NCI-H82 (cell line): ENCODE results near the gene CCDC9B.
A peak's percentile ranks its signal among the peaks of the same experiment; 100 is the strongest.

Source experiments
- DNase-seq: peaks from one replicate; lab custom pipeline; 2025; lab: John Stamatoyannopoulos, UW

CCDC9B gene

DNA sequence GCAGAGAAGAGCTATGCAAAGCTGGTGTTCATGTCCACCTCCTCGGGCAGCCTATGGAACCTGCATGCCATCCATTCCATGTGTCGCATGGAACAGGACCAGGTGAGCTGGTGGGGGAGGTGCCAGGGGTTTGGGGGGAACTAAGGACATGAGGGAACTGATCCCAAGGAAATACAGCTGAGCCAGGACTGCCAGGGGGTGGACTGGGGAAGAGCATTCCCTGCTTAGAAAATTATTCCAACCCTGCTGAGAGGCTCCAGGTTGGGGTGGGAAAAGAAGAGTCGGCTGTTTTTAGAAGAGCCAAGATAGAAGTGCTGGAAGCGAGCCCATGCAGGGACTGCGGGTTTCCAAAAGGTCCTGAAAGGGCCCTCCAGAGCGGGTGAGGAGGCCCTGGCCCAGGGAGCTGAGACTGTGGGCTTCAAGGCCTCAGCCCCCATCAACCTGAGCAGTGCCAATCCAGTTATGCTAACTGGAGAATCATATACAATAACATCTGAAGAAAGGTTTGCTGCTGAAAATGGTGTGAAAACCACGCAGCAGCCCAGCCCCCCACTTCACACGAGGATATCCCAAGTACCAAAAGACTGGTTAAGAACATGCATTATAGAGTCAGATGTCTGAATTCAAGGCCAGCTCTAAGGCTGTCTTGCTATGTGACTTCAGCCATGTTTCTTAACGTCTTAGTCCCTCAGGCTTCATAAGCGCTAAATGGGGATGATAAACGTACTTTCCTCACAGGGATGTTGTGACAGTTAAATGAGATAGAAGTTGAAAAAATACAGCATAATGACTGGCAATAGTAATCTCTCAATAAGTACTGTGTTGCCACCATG is 25.1 kb upstream of the CCDC9B start:
- no peak for DNase-seq

DNA sequence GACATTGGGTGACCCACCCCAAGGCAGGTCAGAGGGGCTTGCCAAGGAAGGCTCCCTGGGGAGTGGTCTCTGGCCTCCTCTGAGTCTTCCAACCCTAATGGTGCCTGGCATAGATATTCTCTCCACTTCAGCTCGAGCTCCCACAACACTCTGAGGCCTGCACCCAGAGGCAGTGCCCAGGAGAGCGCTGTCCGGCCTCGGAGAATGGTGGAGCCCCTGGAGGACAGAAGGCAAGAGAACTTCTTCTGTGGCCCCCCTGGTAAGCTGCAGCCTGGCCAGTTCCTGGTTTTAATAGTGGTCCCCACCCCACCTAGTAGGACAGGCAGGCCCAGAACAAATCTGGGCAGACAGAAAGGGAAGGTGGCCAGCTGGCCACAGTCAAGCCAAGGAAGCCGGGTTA is 24.3 kb upstream of the CCDC9B start:
- no peak for DNase-seq

- DNase-seq: no peak
Observed at GRCh38 chr15:40364251-40364650, 23.5 kb upstream of the CCDC9B start.

- no peak for DNase-seq
Observed at GRCh38 chr15:40363611-40364010, 22.9 kb upstream of the CCDC9B start.

- DNase-seq: no peak
Observed at GRCh38 chr15:40361640-40362039, 20.9 kb upstream of the CCDC9B start.

DNA sequence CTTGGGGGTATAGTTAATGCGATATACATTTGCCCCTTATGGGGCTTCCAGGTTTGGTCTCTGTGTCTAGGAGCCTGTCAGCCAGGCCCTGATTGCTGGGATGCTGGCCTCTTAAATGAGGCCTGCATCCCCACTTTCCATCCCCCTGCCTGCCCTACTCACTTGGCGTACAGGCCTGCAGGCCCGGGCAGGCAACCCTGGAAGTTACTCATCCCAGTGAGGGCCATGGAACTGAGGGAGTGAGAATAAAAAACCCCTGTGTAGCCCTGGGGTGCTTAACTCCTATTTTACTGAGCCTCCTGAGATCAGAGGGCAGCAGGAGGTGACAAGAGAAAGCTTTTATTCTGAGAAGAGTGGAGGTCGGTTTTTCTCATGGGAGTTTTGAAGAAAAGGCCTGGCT is 19.3 kb upstream of the CCDC9B start:
- no peak for DNase-seq

GRCh38 chr15:40358471-40359353 is 18.0 kb upstream of the CCDC9B start:
- DNase-seq: peak; percentile 90

DNA sequence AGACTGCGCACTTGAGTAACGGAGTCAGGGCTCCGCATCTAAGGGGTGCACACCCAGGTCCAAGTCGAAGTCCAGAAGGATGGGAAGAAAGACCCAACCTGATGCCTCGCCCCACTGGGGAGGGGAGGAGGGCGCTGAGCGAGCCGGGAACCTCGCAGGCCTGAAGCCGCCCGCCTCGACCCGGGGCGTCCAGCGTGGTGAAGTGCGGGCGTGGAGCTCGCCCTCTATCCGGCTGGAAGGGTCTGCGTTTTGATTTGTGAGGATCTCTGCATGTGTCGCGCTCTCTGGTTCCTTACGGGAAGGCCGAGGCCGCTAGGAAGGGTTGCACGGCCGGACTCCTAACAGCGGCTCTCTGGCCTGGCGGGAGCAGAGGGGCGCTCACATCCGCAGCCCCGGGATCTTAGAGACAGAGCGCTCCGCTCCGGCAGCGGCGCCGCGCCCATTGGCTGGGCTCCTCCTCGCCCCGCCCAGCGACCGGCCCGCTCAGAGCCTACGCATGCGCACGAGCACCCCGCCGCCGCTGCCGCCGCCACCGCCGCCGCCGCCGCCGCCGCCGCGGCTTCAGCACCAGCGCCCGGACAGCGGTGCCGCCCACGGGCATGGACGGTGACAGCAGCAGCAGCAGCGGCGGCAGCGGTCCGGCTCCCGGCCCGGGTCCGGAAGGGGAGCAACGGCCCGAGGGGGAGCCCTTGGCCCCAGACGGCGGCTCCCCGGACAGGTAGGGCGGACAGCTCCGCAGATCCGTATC is 17.2 kb upstream of the CCDC9B start, which contains the start of gene DISP2:
DISP2 (plus strand) TSS at position 497 of the 748 bp plus-strand sequence; CDS start at position 600, 103 bp downstream.
- DNase-seq: peak; percentile 94

- DNase-seq: no peak
Observed at GRCh38 chr15:40357246-40357645, 16.5 kb upstream of the CCDC9B start.

GRCh38 chr15:40355976-40356585 is 15.3 kb upstream of the CCDC9B start:
- no peak for DNase-seq

DNA sequence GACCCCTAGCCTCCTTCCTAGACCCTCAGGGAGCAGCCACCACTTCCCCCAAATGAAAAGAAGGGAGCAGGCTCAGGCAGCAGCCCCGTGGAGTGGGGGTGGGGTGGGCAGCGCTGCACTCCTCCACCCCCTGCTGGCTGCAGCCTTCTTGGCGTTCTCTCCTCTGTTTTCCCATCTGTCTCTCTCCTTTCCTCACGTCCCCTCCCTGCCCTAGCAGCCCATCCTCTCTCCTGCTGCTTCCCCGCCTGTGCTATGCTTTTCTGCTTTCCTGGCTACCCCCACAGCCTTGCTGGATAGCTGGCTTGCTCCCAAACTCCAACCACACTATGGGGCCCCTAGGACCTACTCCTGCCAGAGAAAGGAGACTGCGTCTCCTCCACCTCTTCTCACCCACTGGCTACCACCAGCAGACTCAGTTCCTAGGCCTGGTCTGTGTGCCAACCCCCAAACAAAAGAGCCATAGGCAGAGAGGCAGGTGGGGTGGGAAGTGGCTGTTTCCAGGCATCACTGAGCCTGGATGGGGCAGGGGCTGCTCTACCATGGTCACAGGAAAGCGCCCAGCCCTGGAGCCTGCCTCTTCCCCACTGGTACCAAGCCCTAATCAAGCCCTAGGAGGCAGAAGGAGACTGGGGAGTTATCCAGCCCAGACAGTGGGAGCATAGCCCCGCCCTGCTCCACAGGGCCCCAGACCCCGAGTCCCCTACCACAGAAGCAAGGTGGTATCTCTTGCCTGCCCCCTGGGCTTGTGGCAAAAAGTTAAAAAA is 13.9 kb upstream of the CCDC9B start:
- DNase-seq: peak; percentile 94

GRCh38 chr15:40353697-40354096 is 13.0 kb upstream of the CCDC9B start:
- peak; percentile 38 for DNase-seq

- DNase-seq: no peak
Observed at GRCh38 chr15:40352281-40352901, 11.7 kb upstream of the CCDC9B start.

DNA sequence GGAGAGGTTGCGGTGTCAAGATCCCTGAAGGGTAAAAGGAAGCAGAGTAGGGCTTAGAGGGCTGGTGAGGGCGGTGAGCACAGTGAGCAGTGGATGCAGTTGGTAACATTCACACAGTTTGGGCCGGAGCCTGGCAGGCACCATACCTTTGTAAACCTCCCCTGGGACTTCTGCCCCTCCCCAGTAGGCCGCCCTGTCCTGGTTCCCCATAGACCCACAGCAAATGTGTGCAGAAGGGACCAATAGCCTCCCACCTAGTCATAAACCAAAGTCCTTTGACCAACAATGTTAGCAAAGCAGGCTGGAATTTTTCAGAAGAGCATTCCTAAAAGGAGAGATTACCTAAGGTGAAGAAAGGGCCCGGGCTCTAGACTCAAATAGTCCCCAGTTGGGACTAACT is 8.4 kb upstream of the CCDC9B start:
- no peak for DNase-seq

GRCh38 chr15:40348474-40348870 is 7.7 kb upstream of the CCDC9B start:
- DNase-seq: no peak

- no peak for DNase-seq
Observed at GRCh38 chr15:40347559-40348473, 7.1 kb upstream of the CCDC9B start.

- no peak for DNase-seq
Observed at GRCh38 chr15:40346579-40347558, 6.1 kb upstream of the CCDC9B start.

- DNase-seq: no peak
Observed at GRCh38 chr15:40345867-40346578, 5.3 kb upstream of the CCDC9B start.
